COR-L47 (cell line): Measurements from ENCODE around the gene RAB17.
"Not testable (repeated sequence)": the region's sequence is repeated elsewhere in the genome, so short reads cannot be mapped to it uniquely, and the experiment has no call there.

ENCODE experiments used
- DNase-seq: peaks from one replicate; lab custom pipeline; 2025; lab: John Stamatoyannopoulos, UW

The RAB17 gene

GRCh38 chr2:237598468-237599208, 8.1 kb upstream of the RAB17 start:
- no peak for DNase-seq

- DNase-seq = no peak
Measured at GRCh38 chr2:237597196-237598145, 6.9 kb upstream of the RAB17 start.

- DNase-seq = no peak
Measured at GRCh38 chr2:237596520-237597195, 6.1 kb upstream of the RAB17 start.

GRCh38 chr2:237595829-237596519, 5.4 kb upstream of the RAB17 start:
- DNase-seq = not testable (repeated sequence)

GRCh38 chr2:237594514-237594871, 4.0 kb upstream of the RAB17 start:
- no peak for DNase-seq

- no peak for DNase-seq
Measured at GRCh38 chr2:237593596-237594320, 3.2 kb upstream of the RAB17 start.

DNA sequence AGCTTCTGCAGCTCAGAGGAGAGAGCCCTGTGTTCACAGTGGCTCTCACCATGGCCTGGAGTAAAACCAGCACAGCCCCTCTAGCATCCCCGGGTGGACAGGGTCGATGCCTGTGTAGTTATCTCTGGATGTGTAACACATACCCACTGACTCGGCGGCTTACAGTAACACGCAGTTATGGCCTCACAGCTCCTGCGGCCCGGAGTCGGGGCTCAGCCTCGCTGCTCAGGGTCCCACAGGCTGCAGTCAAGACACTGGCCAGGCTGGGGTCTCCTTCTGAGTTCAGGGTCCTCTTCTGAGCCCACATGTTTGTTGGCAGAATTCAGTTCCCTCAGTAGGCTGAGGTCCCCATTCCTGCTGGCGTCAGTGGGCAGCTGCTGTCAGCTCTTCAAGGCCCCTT, 2.5 kb upstream of the RAB17 start:
- DNase-seq = no peak

GRCh38 chr2:237592425-237592980, 2.0 kb upstream of the RAB17 start:
- no peak for DNase-seq

DNA sequence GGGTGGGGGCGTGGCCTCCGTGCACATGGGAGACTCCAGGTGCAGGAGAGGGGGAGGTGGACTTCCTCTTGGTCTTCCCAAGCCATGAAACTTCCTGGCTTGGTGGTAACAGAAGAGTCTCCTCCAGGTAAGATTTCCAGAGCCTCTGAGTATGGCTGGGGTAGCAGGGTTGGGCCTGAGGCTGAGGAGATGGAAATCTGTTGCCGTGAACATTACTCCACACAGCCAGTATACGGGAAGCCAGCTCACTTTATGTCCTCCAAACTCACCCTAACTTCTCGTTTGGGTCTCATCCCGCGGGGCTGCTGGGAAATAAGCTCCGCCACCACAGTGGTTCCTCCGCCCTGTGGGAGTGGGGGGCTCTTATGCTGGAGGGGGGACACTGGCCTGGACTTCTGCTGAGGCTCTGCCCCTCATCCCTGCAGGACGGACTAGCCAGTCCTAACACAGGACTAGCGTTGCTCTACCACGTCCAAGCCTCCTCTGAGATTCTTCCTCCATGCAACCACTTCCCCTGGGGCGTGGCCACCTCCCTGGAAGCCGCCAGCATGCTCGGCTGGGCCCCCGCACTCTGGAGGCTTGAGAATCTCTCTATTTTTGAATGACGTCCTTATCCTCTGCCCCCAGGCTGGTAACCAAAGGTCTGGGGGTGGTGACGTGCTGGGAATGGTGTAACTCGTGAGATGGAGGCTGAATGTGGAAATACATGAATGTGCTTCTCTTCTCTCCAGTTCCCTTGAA, 777 bp upstream of the RAB17 start:
- DNase-seq = peak; percentile 51

DNA sequence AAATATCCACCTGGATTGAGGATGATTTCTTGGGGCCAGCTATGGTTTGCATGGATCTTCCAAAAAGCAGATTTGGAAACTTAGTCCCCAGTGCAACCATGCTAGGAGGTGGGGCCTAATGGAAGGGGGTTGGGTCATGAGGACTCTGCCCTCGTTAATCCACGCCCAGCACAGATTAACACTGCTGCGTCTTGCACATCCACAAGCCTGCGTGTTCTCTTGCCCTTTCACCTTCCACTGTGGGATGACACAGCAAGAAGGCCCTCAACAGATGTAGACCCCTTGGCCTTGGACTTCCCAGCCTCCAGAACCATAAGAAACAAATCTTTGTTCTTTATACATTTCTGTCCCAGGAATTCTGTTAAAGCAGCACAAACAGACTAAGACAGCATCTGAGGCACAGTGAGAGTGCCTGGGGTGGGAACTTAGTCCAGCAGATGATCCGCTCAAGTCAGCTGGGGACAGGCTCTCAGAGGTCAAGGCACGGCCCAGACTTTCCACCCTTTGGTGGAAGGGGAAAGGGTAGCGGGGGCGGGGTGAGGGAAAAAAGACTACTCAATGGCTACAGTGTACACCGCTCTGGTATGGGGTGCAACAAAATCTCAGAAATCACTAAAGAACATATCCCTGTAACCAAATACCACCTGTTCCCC, 2.4 kb downstream of the RAB17 start:
- DNase-seq = no peak

DNA sequence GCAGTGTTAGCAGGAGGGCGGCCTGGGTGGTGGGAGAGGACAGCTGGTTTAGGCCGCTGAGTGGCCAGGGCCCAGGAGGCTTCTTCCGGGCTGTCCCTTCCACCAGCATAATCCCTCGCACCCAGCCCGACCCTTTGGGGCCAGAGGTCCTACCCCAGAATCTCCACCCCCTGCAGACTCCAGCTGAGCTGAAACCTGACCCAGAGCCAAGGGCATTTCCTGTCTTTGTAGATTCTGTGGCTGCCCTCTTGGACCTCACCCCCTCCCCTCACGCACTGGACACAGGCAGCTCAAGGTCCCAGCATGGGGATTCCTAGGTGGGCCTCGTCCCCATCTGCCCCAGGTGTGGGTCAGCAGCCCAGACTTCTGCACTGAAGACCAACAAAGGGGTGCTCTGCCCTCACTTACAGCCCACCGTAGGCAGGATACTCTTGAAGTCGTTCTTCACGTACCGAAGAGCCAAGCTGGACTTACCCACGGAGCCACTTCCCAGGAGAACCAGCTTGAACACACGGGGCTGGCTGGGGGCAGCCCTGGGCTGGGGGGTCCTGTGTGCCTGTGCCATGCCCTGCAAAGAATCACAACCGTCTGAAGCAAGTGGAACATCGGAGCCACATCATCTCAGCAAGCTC, 4.8 kb downstream of the RAB17 start:
- no peak for DNase-seq

DNA sequence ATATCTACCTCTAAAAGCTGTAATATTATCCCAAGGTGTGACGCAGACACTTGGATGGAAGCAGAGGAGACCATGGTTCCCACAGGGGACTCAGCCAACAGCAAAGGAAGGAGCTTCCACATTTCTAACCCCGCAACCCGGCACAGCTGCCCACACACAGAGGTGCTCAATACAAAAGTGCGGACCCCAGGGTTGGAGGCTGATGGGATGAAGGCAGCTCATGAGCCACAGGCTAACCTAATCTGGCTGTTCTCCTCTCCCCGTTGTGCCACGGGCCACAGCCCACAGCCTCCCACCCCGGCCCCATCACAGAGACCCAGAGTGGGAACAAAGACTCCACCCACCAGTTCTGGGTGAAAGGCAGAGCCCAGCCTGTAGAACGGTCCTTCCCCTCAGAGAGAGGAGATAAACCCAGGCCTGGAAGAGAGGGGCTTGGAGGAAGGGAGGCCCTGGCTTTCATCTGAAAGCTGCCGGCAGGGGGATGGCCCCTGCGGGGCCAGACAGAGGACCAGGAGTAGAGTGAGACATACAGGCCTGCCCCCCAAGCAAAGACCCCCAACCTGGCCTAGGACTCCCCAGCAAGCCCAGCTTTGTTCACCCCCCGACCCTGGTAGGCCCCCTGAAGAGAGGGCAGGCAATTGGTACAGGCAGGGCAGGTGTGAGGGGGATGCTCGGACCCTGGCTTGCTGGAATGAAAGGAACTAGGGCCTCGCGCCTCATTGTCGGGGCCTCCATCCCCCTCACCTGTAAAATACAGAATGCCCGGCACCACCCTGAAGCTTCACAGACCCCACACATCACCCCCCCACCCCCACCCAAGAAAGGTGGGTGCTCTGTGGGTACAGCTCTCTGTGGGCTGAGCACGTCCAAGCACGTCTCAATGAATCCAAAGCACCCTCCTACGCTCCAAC, 6.9 kb downstream of the RAB17 start:
- no peak for DNase-seq

- DNase-seq = peak; percentile 29
Measured at GRCh38 chr2:237581751-237582746, 8.5 kb downstream of the RAB17 start.

DNA sequence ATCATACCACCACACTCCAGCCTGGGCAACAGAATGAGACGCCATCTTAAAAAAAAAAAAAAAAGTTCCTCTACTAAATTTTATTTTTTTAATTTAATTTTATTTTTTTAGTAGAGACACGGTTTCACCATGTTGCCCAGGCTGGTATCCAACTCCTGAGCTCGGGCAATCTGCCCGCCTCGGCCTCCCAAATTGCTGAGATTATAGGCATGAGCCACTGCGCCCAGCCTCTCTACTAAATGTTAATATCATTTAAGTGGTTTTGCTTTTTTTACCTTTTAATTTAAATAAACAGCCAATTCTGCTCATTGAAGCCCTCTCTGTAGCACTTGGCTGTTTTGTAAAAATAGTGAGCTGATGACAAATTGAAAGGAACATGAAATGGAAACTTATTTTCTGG, 9.2 kb downstream of the RAB17 start:
- no peak for DNase-seq

GRCh38 chr2:237577956-237578870, 12.3 kb downstream of the RAB17 start:
- no peak for DNase-seq

- DNase-seq = no peak
Measured at GRCh38 chr2:237577458-237577857, 13.1 kb downstream of the RAB17 start.
